Testis (tissue), 3 donors: ENCODE measurements around the gene ABCD1. TPM values are rescaled to one million over a fixed set of nuclear protein-coding genes. Genes with fewer than 3 reads are reported as not detected.

ENCODE experiments used
- DNase-seq: peaks from one replicate; pipeline ENCODE4 v3.0.0-alpha.2; 2019
- H3K27ac ChIP-seq, 2 donors: fragments of 200-600 bp; sonication (generic); one replicate each; pipeline ENCODE4 v1.5.1; 2019
- H3K27me3 ChIP-seq: fragments of 200-600 bp; sonication (generic); one replicate; pipeline ENCODE4 v1.5.1; 2019
- H3K36me3 ChIP-seq: fragments of 200-600 bp; sonication (generic); one replicate; pipeline ENCODE4 v1.5.1; 2017; ENCODE audit warnings: low read depth; ENCODE audit errors: missing control alignments
- H3K4me1 ChIP-seq: fragments of 200-600 bp; sonication (generic); one replicate; pipeline ENCODE4 v1.5.1; 2019
- H3K4me3 ChIP-seq, 2 donors: fragments of 200-600 bp; sonication (generic); one replicate each; pipeline ENCODE4 v1.5.1; 2017 to 2019
- H3K9me3 ChIP-seq: fragments of 200-600 bp; sonication (generic); one replicate; pipeline ENCODE4 v1.5.1; 2017
- CTCF ChIP-seq, 3 experiments: fragments of 450-650 bp in 2 of 3; fragments of 200-600 bp in 1 of 3; sonication (generic) in 1 of 3; IDR thresholded peaks; one replicate each; pipeline ENCODE4 v1.5.1; 2016 to 2019; ENCODE audit warnings: antibody characterized with exemption in 3 of 3, mild to moderate bottlenecking in 2 of 3, moderate library complexity in 1 of 3
- POLR2A ChIP-seq: fragments of 450-650 bp; IDR thresholded peaks from one replicate; pipeline ENCODE4 v1.6.1; 2017; ENCODE audit warnings: antibody characterized with exemption, mild to moderate bottlenecking, moderate library complexity
- WGBS, 2 donors: methylation state at CpG; one replicate each; pipeline ENCODE4 v1.1.5; 2018; 5-methylcytosine and 5-hydroxymethylcytosine counted together
- intact Hi-C: fragments of 100-400 bp; cut with DNase I; formaldehyde crosslinking; loops from one replicate; pipeline ENCODE4 v1.15.1; 2023; ENCODE audit warnings: low total_unique reads
- polyA plus RNA-seq: library from polyadenylated mRNA; stranded (reverse); fragments of 350-450 nt; fragmentation: Illumina TruSeq; extraction: RNeasy Lipid Tissue Mini Kit (QIAGEN cat#74804); gene quantifications from one replicate; pipeline ENCODE4 v1.2.3, GENCODE V29; 2014; ENCODE audit warnings: low read depth, low replicate concordance; ENCODE audit not compliant: insufficient read depth
- total RNA-seq, 2 donors: library from RNA; depleted of rRNA; stranded (reverse); fragments of >200 nt; gene quantifications; one replicate each; pipeline ENCODE4 v1.2.3, GENCODE V29; 2016

ABCD1 gene
- total and polyA plus RNA-seq, 3 donors from 2014 or later = 34.3 to 112 (median 84.4) TPM

GRCh38 chrX:153719238-153719637 is 5.4 kb upstream of the ABCD1 start:
- H3K4me3 ChIP-seq = no peak overlapping the region
- TF ChIP-seq POLR2A = no peak
- TF ChIP-seq CTCF (IDR thresholded peaks at IDR 0.05) = no peak
- no peak overlapping the region for H3K27ac ChIP-seq
- no peaks in the 10 kb centered on the region for H3K4me1 ChIP-seq
- H3K36me3 ChIP-seq = no peaks in the 10 kb centered on the region
- no peak for DNase-seq
- H3K27me3 ChIP-seq = no peaks in the 10 kb centered on the region
- intact Hi-C loops = no loop called here
- H3K9me3 ChIP-seq = no peaks in the 10 kb centered on the region
- 92% methylated on average over 2 of the region's 2 CpGs; no CpG with 5 or more reads in 1 of the 2 donors for WGBS, 2 donors

DNA sequence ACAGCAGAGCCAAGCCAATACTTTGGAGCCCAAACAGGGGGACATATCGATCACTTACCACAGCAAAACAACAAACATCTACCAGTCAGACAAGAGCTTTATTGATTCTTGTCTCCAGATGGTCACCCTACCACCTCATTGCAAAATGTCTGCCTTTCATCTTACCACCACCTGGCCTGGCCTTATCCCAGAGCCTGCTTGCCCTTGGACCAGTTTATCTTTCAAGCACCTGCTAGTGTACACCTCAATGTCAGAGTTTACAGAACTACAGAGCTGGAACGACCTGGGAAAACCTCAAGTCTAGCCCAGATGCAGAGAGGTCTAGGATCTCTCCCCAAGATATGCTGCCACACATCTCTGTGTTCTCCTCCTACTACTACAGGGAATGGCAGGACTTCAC is 5.0 kb upstream of the ABCD1 start:
- no peaks in the 10 kb centered on the region for H3K4me1 ChIP-seq
- no peak overlapping the region for H3K4me3 ChIP-seq
- H3K27me3 ChIP-seq = no peaks in the 10 kb centered on the region
- no peaks in the 10 kb centered on the region for H3K9me3 ChIP-seq
- no peak for DNase-seq
- WGBS, 2 donors = 60 to 100% methylated on average over 1 to 2 of the region's 2 CpGs
- no peak for TF ChIP-seq CTCF (IDR thresholded peaks at IDR 0.05)
- TF ChIP-seq POLR2A = no peak
- H3K27ac ChIP-seq = no peak overlapping the region
- no peaks in the 10 kb centered on the region for H3K36me3 ChIP-seq
- intact Hi-C loops = loop anchor here (10.0 kb wide), 1 partner anchor 75 kb away; the partner anchor contains the start of genes IDH3G and SSR4

GRCh38 chrX:153722704-153723350 is 1.8 kb upstream of the ABCD1 start:
- intact Hi-C loops = loop anchor here (10.0 kb wide), 1 partner anchor 72 kb away; the partner anchor contains the start of genes IDH3G and SSR4
- peak overlapping the region in 1 of 2 donors; percentile 82 for H3K27ac ChIP-seq
- H3K4me3 ChIP-seq = peak overlapping the region; percentile 61 to 79
- no peaks in the 10 kb centered on the region for H3K4me1 ChIP-seq
- no peak for DNase-seq
- TF ChIP-seq CTCF (IDR thresholded peaks at IDR 0.05) (no peak), POLR2A (no peak)
- WGBS, 2 donors = 19 to 35% methylated on average over 8 to 12 of the region's 12 CpGs
- H3K9me3 ChIP-seq = no peaks in the 10 kb centered on the region
- H3K27me3 ChIP-seq = no peaks in the 10 kb centered on the region
- H3K36me3 ChIP-seq = no peaks in the 10 kb centered on the region

GRCh38 chrX:153723351-153724251 is 1.1 kb upstream of the ABCD1 start:
- TF ChIP-seq POLR2A (no peak), CTCF (IDR thresholded peaks at IDR 0.05) (no peak)
- DNase-seq = no peak
- no peaks in the 10 kb centered on the region for H3K4me1 ChIP-seq
- no peaks in the 10 kb centered on the region for H3K27me3 ChIP-seq
- H3K9me3 ChIP-seq = no peaks in the 10 kb centered on the region
- H3K27ac ChIP-seq = peak overlapping the region; percentile 72 to 82
- intact Hi-C loops = loop anchor here (10.0 kb wide), 1 partner anchor 71 kb away; the partner anchor contains the start of genes IDH3G and SSR4
- H3K4me3 ChIP-seq = peak overlapping the region; percentile 61 to 79
- 0 to 1% methylated on average over 4 to 26 of the region's 78 CpGs for WGBS, 2 donors
- H3K36me3 ChIP-seq = no peaks in the 10 kb centered on the region
